C4-2B (cell line): Measurements from ENCODE around the gene SEL1L2.

Experiments used
- H3K27ac ChIP-seq: fragments of 450-650 bp; 2 replicates; pipeline ENCODE4 v1.5.1; 2017
- ZFX ChIP-seq: fragments of 450-650 bp; IDR thresholded peaks from 2 replicates; pipeline ENCODE4 v1.6.1; 2017
- TF ChIP-seq, protein P1 (sequence below): fragments of 450-650 bp; conservative IDR thresholded peaks from 2 replicates; pipeline ENCODE4 v1.5.1; 2017; ENCODE audit warnings: mild to moderate bottlenecking

The SEL1L2 gene

GRCh38 chr20:13809373-13809772 is 181.0 kb downstream of the SEL1L2 start:
- no peak overlapping the region for H3K27ac ChIP-seq
- TF ChIP-seq, protein P1, sequence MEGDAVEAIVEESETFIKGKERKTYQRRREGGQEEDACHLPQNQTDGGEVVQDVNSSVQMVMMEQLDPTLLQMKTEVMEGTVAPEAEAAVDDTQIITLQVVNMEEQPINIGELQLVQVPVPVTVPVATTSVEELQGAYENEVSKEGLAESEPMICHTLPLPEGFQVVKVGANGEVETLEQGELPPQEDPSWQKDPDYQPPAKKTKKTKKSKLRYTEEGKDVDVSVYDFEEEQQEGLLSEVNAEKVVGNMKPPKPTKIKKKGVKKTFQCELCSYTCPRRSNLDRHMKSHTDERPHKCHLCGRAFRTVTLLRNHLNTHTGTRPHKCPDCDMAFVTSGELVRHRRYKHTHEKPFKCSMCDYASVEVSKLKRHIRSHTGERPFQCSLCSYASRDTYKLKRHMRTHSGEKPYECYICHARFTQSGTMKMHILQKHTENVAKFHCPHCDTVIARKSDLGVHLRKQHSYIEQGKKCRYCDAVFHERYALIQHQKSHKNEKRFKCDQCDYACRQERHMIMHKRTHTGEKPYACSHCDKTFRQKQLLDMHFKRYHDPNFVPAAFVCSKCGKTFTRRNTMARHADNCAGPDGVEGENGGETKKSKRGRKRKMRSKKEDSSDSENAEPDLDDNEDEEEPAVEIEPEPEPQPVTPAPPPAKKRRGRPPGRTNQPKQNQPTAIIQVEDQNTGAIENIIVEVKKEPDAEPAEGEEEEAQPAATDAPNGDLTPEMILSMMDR, result no peak

DNA sequence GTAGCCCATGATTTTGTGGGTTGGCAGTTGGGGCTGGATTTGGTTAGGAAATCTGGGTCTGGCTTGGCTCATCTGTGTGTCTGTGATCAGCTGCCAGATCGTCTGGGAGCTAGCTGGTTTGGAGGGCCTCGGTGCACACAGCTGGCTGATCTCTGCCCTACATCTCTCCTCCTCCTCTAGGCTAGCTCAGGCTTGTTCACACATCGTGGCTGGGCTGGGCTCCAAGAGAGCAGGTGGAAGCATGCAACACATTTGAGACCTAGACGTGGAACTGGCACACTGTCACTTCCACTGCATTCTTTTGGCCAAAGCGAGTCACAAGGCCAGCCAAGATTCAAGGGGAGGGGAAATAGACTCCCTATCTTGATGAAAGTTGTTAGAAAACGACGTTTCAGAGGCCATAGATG is 189.7 kb downstream of the SEL1L2 start:
- H3K27ac ChIP-seq, result no peak overlapping the region
- TF ChIP-seq ZFX, result no peak
- TF ChIP-seq, protein P1, result no peak

DNA sequence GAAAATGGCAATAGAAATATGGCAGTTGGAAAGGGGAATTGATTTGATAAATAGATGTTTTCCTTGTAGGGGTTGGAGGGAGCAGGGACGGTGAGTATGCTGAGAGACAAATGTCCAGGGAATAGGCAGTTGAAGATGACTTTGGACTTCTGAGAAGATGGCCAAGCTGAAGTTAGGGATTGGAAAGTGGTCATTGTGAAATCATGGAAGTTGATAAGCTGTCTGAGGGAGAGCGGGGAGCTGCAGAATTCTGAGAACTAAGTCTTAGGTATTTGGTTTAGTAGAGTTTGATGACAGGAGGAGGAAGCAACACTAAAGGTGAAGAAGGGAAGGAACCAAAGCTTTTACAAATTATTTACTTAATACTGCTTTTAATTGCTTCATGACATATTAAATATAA is 190.4 kb downstream of the SEL1L2 start:
- H3K27ac ChIP-seq, result no peak overlapping the region
- TF ChIP-seq ZFX, result no peak
- TF ChIP-seq, protein P1, result no peak
